Measurements from ENCODE around the gene HBD.
"Not testable (repeated sequence)": the region's sequence is repeated elsewhere in the genome, so short reads cannot be mapped to it uniquely, and the experiment has no call there.

The HBD gene

GRCh38 chr11:5234381-5234834 is at the start of gene HBD:
Gene HBD (minus strand): TSS chr11:5234483. CDS start chr11:5234433, 50 bp downstream.
- no peak for DNase-seq

- DNase-seq, result no peak
Measured at GRCh38 chr11:5283882-5284281, 49.6 kb upstream of the HBD start.

DNA sequence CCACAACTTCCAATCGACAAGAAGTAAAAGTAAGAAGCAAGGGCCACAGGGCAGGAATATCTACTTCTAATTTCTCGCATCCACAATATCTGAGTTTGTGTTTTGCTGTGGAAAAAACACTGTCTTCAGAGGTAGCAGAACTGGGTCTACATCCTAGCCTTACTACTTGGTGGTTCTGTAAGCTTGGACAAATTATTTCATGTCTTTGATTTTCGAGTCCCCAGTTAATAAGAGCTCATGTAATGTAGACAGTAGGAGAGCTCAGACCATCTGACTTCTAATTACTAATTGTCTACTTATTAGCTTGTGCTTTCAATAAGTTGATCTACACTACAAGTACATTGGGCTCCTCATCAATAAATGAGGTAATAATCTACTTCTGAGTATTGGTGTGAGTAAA is 48.8 kb upstream of the HBD start:
- DNase-seq, result no peak

DNA sequence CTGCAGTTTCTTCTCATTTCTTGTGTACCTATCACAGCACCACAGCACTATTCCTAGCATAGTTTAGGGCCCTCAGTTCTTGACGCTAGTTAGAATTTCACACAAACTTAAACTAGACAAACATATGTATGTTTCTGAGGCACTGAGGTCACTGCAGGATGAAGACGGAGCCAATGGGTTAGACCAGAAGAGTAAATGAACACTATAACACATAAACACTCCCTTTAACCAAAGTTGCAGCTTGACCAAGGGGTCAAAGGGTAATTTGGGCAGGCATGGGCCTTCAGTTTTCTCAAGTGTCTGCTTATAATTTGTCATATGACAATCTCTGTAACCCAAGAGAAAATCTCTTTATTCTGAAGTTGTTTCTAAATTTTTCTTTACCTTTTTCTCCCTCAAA is 48.3 kb upstream of the HBD start:
- no peak for DNase-seq

DNA sequence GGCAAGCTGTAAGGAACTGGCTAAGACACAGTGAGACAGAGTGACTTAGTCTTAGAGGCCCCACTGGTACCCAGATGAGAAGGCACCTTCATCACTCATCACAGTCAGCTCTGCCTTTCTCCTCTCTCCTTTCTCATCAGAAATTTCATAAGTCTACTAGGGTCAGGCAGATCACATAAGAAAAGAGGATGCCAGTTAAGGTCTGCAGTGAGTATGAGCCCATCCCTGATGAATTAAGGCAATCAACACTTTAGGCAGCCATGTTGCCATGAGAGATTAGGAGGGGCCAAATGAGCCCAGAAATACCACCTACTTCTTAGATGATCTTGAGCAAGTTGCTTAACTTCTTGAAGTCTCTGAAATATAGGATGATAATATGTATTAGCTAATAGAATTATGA is 47.3 kb upstream of the HBD start:
- DNase-seq, result no peak

- DNase-seq, result no peak
Measured at GRCh38 chr11:5280582-5281102, 46.4 kb upstream of the HBD start.

DNA sequence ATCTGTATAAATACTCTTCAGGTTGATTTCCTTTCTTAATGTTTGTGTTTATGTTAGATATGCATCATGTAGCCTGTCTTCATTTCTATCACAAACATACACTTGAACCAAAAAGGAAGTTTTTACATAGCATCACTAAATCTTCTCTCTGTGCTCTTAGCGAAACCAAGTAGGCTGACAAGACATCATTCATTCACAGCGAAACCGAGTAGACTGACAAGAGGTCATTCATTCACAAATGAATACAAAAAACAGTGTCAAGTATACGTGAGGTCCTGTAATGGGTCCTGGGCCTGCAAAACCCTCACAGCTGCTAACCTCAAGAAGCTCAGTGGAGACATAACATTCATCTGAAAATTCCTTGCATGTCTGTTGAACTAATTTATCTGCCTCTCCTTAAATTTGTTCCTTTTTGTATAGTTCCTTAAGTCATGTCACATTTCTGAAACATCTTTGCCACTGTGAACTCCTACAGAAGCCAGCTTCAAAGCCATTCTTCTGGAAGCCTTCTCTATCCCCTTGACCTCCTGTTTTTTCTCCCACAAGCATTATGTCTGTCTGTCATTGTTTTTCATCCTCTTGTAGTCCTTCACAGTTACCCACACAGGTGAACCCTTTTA is 45.3 kb upstream of the HBD start:
- DNase-seq, result no peak

- no peak for DNase-seq
Measured at GRCh38 chr11:5277807-5278382, 43.6 kb upstream of the HBD start.

GRCh38 chr11:5276697-5277096 is 42.4 kb upstream of the HBD start:
- DNase-seq, result no peak

- DNase-seq, result no peak
Measured at GRCh38 chr11:5275369-5276110, 41.3 kb upstream of the HBD start.

- DNase-seq, result no peak
Measured at GRCh38 chr11:5274395-5274794, 40.1 kb upstream of the HBD start.

- DNase-seq, result no peak
Measured at GRCh38 chr11:5272395-5273017, 38.2 kb upstream of the HBD start.

DNA sequence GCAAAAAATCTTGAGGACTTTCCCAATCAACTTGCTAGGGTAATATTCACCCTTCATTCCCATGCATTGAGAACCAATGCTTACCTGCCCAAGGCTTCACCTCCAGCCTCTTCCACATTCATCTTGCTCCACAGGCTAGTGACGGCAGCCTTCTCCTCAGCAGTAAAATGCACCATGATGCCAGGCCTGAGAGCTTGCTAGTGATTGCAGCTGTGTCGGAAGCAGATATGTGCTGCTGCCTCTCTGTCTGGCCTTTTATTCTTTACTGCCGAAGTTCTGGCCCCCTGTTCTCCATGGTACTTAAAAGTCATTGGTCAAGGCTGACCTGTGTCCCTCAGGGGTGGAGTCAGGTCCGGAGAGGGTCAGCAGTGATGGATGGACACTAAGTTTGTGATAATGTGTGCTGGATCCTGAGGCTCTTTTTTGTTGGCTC is 35.4 kb upstream of the HBD start, which contains the start of gene HBE1:
Gene HBE1 (minus strand): TSS at position 231 of the 433 bp plus-strand sequence. CDS start 55 bp downstream, at position 176.
- no peak for DNase-seq

GRCh38 chr11:5267033-5267563 is 32.8 kb upstream of the HBD start:
- no peak for DNase-seq

DNA sequence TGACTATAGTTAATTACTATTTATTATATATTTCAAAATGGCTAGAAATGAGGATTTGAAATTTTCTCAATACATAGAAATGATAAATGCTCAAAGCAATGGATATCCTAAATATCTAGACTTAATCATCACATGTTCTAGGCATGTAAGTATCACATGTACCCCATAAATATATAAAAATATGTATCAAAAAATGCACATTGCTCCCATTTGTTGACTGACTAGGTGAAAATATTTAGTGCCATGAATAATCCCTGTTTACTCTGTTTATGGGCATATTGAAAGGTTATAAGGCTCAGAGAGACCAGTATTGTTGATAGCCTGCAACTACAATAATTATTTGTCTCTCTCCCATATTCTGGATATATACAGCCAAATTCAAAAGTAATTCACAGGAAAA is 32.3 kb upstream of the HBD start:
- no peak for DNase-seq

DNA sequence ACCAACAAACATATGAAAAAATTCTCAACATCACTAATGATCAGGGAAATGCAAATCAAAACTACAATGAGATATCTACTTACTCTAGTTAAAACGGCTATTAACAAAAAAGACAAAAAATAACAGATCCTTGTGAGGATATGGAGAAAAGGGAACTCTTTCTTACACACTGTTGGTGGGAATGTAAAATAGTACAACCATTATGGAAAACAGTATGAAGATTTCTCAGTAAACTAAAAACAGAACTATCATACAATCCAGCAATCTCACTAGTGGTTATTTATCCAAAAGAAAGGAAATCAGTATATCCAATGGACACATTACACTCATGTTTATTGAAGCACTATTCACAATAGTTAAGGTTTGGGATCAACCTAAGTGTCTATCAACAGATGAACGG is 31.5 kb upstream of the HBD start:
- DNase-seq, result no peak

- DNase-seq, result no peak
Measured at GRCh38 chr11:5258543-5259262, 24.4 kb upstream of the HBD start.

- no peak for DNase-seq
Measured at GRCh38 chr11:5257296-5257695, 23.0 kb upstream of the HBD start.

DNA sequence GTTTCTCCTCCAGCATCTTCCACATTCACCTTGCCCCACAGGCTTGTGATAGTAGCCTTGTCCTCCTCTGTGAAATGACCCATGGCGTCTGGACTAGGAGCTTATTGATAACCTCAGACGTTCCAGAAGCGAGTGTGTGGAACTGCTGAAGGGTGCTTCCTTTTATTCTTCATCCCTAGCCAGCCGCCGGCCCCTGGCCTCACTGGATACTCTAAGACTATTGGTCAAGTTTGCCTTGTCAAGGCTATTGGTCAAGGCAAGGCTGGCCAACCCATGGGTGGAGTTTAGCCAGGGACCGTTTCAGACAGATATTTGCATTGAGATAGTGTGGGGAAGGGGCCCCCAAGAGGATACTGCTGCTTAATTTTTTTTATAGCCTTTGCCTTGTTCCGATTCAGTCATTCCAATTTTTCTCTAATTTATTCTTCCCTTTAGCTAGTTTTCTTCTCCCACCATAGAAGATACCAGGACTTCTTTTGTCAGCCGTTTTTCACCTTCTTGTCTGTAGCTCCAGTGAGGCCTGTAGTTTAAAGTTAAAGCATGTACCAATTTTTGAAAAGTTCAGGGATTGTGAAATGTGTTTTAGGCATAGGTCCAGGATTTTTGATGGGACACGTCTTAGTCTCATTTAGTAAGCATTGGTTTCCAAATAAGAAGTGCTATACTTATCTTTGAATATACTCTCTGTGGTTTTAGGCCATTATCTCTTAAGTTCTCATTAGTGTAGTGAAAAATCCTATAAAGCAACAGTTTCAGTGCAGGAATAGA is 20.5 kb upstream of the HBD start, which contains the start of gene HBG2:
Gene HBG2 (minus strand): TSS at position 136 of the 768 bp plus-strand sequence. CDS start 53 bp downstream, at position 83.
- DNase-seq, result not testable (repeated sequence)

DNA sequence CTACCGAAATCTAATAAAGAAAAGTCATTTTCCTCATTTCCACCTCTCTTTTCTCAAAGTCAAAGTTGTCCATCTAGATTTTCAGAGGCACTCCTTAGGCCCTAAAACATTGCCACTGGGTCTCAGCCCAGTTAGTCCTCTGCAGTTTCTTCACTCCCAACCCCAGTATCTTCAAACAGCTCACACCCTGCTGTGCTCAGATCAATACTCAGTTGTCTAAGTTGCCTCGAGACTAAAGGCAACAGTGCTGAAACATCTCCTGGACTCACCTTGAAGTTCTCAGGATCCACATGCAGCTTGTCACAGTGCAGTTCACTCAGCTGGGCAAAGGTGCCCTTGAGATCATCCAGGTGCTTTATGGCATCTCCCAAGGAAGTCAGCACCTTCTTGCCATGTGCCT is 19.7 kb upstream of the HBD start:
- DNase-seq, result not testable (repeated sequence)

GRCh38 chr11:5253440-5253839 is 19.2 kb upstream of the HBD start:
- not testable (repeated sequence) for DNase-seq

DNA sequence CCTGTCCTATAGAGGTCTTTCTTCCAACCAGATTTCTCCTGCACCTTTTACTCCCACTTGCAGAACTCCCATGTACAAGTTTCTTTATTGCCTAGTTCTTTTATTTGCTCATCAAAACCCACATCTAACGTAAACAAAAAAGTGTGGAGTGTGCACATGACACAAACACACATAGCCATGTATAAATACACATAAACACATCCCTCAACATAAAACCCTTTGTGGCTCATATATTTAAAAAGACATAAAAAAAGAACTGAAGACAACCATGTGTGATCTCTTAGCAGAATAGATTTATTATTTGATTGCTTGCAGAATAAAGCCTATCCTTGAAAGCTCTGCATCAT is 18.6 kb upstream of the HBD start:
- DNase-seq, result no peak
